HL-60 (cell line): Measurements from ENCODE around the gene MAFG.

Experiments used
- DNase-seq, 2 experiments: peaks; one replicate each; pipeline ENCODE4 v3.0.0-alpha.2; 2010 to 2020; ENCODE audit warnings: low read depth in 1 of 2, low spot score in 1 of 2
- H3K27ac ChIP-seq: fragments of 250-450 bp; sonication (Bioruptor Pico); replicated peaks from 2 replicates; pipeline ENCODE4 v1.5.1; 2020; ENCODE audit warnings: mild to moderate bottlenecking, moderate library complexity
- H3K27me3 ChIP-seq: fragments of 250-450 bp; sonication (Bioruptor Pico); 2 replicates; pipeline ENCODE4 v1.5.1; 2021; ENCODE audit warnings: mild to moderate bottlenecking, moderate library complexity; ENCODE audit not compliant: insufficient read depth, poor library complexity, severe bottlenecking
- H3K4me3 ChIP-seq: replicated peaks from 2 replicates; pipeline ENCODE4 v1.5.1; 2011; ENCODE audit warnings: mild to moderate bottlenecking, control low read depth, low read length; ENCODE audit not compliant: insufficient read depth
- GABPA ChIP-seq: IDR thresholded peaks from 2 replicates; pipeline ENCODE4 v1.6.1; 2012; ENCODE audit warnings: low read depth
- POLR2AphosphoS5 ChIP-seq: IDR thresholded peaks from 2 replicates; pipeline ENCODE4 v1.6.1; 2012; ENCODE audit warnings: low read depth
- REST ChIP-seq: IDR thresholded peaks from 2 replicates; pipeline ENCODE4 v1.6.1; 2012; ENCODE audit warnings: low read depth; ENCODE audit not compliant: insufficient replicate concordance
- SPI1 ChIP-seq: IDR thresholded peaks from 2 replicates; pipeline ENCODE4 v1.6.1; 2012; ENCODE audit warnings: low read depth, mild to moderate bottlenecking, borderline replicate concordance
- TF ChIP-seq, protein P1 (sequence below): IDR thresholded peaks from one replicate; pipeline ENCODE4 v1.5.1; 2011; ENCODE audit warnings: low read length, control low read depth, inconsistent platforms; ENCODE audit not compliant: insufficient read depth

Gene MAFG

GRCh38 chr17:81891303-81891552, 36.3 kb downstream of the MAFG start:
- Histone ChIP-seq H3K27me3 (no peaks in the 10 kb centered on the region), H3K27ac (no peak overlapping the region), H3K4me3 (peak overlapping the region; percentile 85)
- DNase-seq, result no peak
- TF ChIP-seq REST, result peak; percentile 49
- no peak for TF ChIP-seq SPI1

DNA sequence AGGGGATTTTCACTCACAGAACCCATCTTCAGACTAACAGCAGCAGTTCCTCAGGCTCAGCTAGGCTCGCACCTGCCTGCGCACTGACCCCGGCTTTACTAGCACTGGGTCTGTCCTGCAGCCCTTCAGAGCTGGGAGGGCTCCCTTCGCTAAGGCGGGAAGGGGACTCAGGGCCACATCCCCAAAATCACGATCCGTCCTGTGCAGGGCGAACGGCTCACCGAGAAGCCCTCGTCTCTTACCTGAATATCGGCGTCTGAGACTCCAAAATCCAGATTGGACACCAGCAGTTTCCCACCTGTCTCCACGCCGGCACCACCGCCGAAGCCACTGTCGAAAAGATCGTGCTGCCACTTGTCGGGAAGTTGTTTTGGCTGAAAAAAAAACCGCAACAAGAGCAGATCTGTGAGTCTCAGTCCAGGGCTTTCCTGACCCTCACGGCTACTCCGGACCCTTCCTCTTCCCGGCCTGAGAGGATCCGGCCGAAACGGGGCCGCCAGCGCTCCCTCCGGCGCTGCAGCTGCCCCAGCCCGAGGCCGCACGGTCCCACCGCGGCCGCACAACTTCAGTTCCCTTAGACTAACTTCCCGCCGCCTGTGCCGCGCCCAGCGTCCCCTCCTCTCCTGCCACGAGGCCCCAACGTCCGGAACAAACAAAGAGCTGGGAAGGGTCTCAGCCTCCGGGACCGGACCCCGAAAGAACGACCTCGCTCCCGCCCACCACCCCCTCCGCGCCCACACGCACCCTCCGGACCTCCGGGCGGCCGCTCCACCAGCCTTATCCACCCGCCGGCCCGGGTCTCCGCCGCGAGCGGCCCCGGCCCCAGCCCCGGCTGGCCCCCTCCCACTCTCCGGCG, 36.9 kb downstream of the MAFG start:
- TF ChIP-seq REST, result no peak
- TF ChIP-seq SPI1, result no peak
- H3K27me3 ChIP-seq, result no peaks in the 10 kb centered on the region
- peak overlapping the region; percentile 85 for H3K4me3 ChIP-seq
- H3K27ac ChIP-seq, result peak overlapping the region; percentile 87
- peak in 1 of 2 experiments; percentile 36 for DNase-seq

DNA sequence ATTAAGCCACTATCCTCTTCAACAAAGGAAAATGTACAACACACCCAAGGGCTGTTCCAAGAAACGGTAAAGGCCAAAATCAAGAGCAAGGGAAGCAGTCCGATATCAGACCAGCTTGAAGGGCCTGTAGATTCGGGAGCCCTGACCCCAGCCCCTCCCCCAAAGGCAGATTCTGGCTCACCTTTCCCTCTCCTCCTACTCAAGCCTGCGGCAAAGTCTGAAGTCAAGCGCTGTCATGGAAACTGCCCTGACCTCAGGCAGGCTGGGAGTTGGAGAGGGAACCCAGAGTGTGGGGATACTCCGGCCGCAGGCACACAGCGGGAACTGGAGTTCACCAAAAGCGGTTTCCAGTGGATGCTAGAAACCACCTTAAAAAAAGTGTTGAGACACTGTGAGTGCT, 37.9 kb downstream of the MAFG start:
- no peak overlapping the region for H3K4me3 ChIP-seq

More for the DNA sequence above, 37.9 kb downstream of the MAFG start:
- Histone ChIP-seq H3K27ac (peak overlapping the region; percentile 87), H3K27me3 (no peaks in the 10 kb centered on the region)
- TF ChIP-seq POLR2AphosphoS5, result no peak
- TF ChIP-seq REST, result no peak
- TF ChIP-seq, protein P1, sequence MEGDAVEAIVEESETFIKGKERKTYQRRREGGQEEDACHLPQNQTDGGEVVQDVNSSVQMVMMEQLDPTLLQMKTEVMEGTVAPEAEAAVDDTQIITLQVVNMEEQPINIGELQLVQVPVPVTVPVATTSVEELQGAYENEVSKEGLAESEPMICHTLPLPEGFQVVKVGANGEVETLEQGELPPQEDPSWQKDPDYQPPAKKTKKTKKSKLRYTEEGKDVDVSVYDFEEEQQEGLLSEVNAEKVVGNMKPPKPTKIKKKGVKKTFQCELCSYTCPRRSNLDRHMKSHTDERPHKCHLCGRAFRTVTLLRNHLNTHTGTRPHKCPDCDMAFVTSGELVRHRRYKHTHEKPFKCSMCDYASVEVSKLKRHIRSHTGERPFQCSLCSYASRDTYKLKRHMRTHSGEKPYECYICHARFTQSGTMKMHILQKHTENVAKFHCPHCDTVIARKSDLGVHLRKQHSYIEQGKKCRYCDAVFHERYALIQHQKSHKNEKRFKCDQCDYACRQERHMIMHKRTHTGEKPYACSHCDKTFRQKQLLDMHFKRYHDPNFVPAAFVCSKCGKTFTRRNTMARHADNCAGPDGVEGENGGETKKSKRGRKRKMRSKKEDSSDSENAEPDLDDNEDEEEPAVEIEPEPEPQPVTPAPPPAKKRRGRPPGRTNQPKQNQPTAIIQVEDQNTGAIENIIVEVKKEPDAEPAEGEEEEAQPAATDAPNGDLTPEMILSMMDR, result no peak
- TF ChIP-seq SPI1, result no peak
- no peak for TF ChIP-seq GABPA
- DNase-seq, result no peak
